H1 (cell line): ENCODE data around the gene KRTAP1-5. TPM values are rescaled to one million over a fixed set of nuclear protein-coding genes. Genes with fewer than 3 reads are reported as not detected.

Experiments used
- CTCF ChIA-PET: fragments of 300-600 bp; sonication (Branson Sonifier 250); formaldehyde crosslinking; loops from one replicate; lab custom pipeline; 2021; ENCODE audit not compliant: partially characterized antibody; lab: Charles Lee
- POLR2A ChIA-PET: fragments of 300-600 bp; sonication (Branson Sonifier 250); formaldehyde crosslinking; loops from one replicate; lab custom pipeline; 2021; ENCODE audit warnings: inconsistent platforms; ENCODE audit not compliant: partially characterized antibody; lab: Charles Lee
- DNase-seq, 2 experiments: peaks; one replicate each; pipeline versions ENCODE4 v3.0.0 to v3.0.0-alpha.2; 2010 to 2022; ENCODE audit warnings: low spot score in 2 of 2, low read depth in 1 of 2, mixed read lengths in 1 of 2
- FAIRE-seq: peaks from 2 replicates; lab custom pipeline; 2011; peaks lifted over from hg19 to GRCh38; lab: Jason Lieb, UNC
- H2AFZ ChIP-seq: 2 replicates; pipeline ENCODE4 v1.8.1; 2012; ENCODE audit warnings: low read length, inconsistent platforms
- H2AK5ac ChIP-seq: 2 replicates; pipeline ENCODE4 v1.6.1; 2013; ENCODE audit warnings: low read depth, low read length
- H2BK120ac ChIP-seq: replicated peaks from 2 replicates; pipeline ENCODE3; 2013; ENCODE audit warnings: low read depth, low read length, inconsistent platforms
- H2BK12ac ChIP-seq: 2 replicates; pipeline ENCODE4 v1.6.1; 2013; ENCODE audit warnings: low read depth, low read length
- H2BK15ac ChIP-seq: 2 replicates; pipeline ENCODE4 v1.6.1; 2013; ENCODE audit warnings: low read length
- H2BK20ac ChIP-seq: 2 replicates; pipeline ENCODE4 v1.6.1; 2013; ENCODE audit warnings: low read length
- H2BK5ac ChIP-seq: 2 replicates; pipeline ENCODE4 v1.6.1; 2013; ENCODE audit warnings: low read depth, low read length
- H3K14ac ChIP-seq: 2 replicates; pipeline ENCODE4 v1.6.1; 2013; ENCODE audit warnings: inconsistent platforms; ENCODE audit not compliant: insufficient read length
- H3K18ac ChIP-seq: 2 replicates; pipeline ENCODE4 v1.6.1; 2013; ENCODE audit warnings: low read length; ENCODE audit errors: extremely low read depth
- H3K23ac ChIP-seq: 2 replicates; pipeline ENCODE4 v1.6.1; 2013; ENCODE audit warnings: inconsistent platforms; ENCODE audit not compliant: insufficient read length
- H3K23me2 ChIP-seq: 2 replicates; pipeline ENCODE4 v1.6.1; 2013; ENCODE audit warnings: low read depth, low read length
- H3K27ac ChIP-seq: 2 replicates; pipeline ENCODE4 v1.6.1; 2011; ENCODE audit warnings: low read depth, low read length, inconsistent platforms
- H3K27me3 ChIP-seq, 4 experiments: replicated peaks in 1 of 4; 1 replicate in 1 of 4; 2 replicates in 3 of 4; pipeline versions ENCODE4 v1.6.1 to v1.8.1; 2011 to 2013; ENCODE audit warnings: low read length in 3 of 4, mild to moderate bottlenecking in 3 of 4, inconsistent platforms in 2 of 4, mixed read lengths in 2 of 4, moderate library complexity in 1 of 4; ENCODE audit not compliant: control insufficient read depth in 3 of 4, insufficient read depth in 3 of 4; ENCODE audit errors: extremely low read depth in 1 of 4
- H3K36me3 ChIP-seq, 4 experiments: 2 replicates each; pipeline versions ENCODE4 v1.6.1 to v1.8.1; 2011 to 2013; ENCODE audit warnings: mild to moderate bottlenecking in 4 of 4, low read length in 3 of 4, moderate library complexity in 2 of 4, control low read depth in 1 of 4, inconsistent platforms in 1 of 4; ENCODE audit not compliant: insufficient read depth in 4 of 4, control insufficient read depth in 2 of 4
- H3K4ac ChIP-seq: replicated peaks from 2 replicates; pipeline ENCODE3; 2013; ENCODE audit warnings: low read length, low read depth, mixed read lengths, inconsistent platforms; ENCODE audit not compliant: insufficient read length
- H3K4me1 ChIP-seq, 4 experiments: replicated peaks in 1 of 4; 1 replicate in 1 of 4; 2 replicates in 3 of 4; pipeline versions ENCODE4 v1.6.1 to v1.8.1; 2011 to 2013; ENCODE audit warnings: low read length in 3 of 4, inconsistent platforms in 2 of 4, mixed read lengths in 1 of 4; ENCODE audit not compliant: insufficient read depth in 4 of 4, control insufficient read depth in 3 of 4
- H3K4me2 ChIP-seq, 2 experiments: 2 replicates each; pipeline versions ENCODE4 v1.6.1 to v1.8.1; 2011 to 2013; ENCODE audit warnings: low read depth in 2 of 2, low read length in 2 of 2, control low read depth in 1 of 2, inconsistent platforms in 1 of 2, mild to moderate bottlenecking in 1 of 2; ENCODE audit not compliant: insufficient read depth in 1 of 2
- H3K4me3 ChIP-seq, 4 experiments: fragments of 200-600, 300-600 bp in 1 of 4; sonication (generic), shearing (Covaris generic), sonication (Bioruptor Twin) in 1 of 4; 2 replicates each; pipeline versions ENCODE4 v1.5.1 to v1.8.1; 2011 to 2016; ENCODE audit warnings: low read length in 4 of 4, low read depth in 3 of 4, control low read depth in 2 of 4, inconsistent platforms in 2 of 4, mild to moderate bottlenecking in 2 of 4, mixed read lengths in 1 of 4, moderate library complexity in 1 of 4; ENCODE audit not compliant: insufficient read depth in 2 of 4; ENCODE audit errors: extremely low read depth in 1 of 4
- H3K56ac ChIP-seq: replicated peaks from 2 replicates; pipeline ENCODE3; 2013; ENCODE audit warnings: low read depth, mild to moderate bottlenecking, mixed read lengths, low read length, inconsistent platforms; ENCODE audit not compliant: insufficient read length
- H3K79me1 ChIP-seq: 2 replicates; pipeline ENCODE4 v1.6.1; 2013; ENCODE audit warnings: low read depth, low read length, control low read depth
- H3K79me2 ChIP-seq, 2 experiments: 2 replicates each; pipeline versions ENCODE4 v1.6.1 to v1.8.1; 2012 to 2013; ENCODE audit warnings: low read length in 2 of 2, mild to moderate bottlenecking in 2 of 2, inconsistent platforms in 1 of 2; ENCODE audit not compliant: insufficient read depth in 2 of 2, control insufficient read depth in 1 of 2
- H3K9ac ChIP-seq, 4 experiments: replicated peaks in 1 of 4; 1 replicate in 1 of 4; 2 replicates in 3 of 4; pipeline versions ENCODE4 v1.6.1 to v1.8.1; 2011 to 2013; ENCODE audit warnings: low read depth in 3 of 4, low read length in 3 of 4, control low read depth in 2 of 4, mild to moderate bottlenecking in 2 of 4, moderate library complexity in 2 of 4, inconsistent platforms in 1 of 4; ENCODE audit errors: extremely low read depth in 1 of 4
- H3K9me3 ChIP-seq, 2 experiments: 2 replicates each; pipeline versions ENCODE4 v1.6.1 to v1.8.1; 2012 to 2013; ENCODE audit warnings: mild to moderate bottlenecking in 2 of 2, moderate library complexity in 2 of 2, control low read depth in 1 of 2, inconsistent platforms in 1 of 2, low read depth in 1 of 2, low read length in 1 of 2, mixed read lengths in 1 of 2; ENCODE audit not compliant: insufficient read depth in 2 of 2
- H4K20me1 ChIP-seq, 2 experiments: replicated peaks in 1 of 2; 2 replicates each; pipeline versions ENCODE3 to v1.8.1; 2011 to 2013; ENCODE audit warnings: inconsistent platforms in 2 of 2, low read length in 2 of 2, mild to moderate bottlenecking in 1 of 2; ENCODE audit not compliant: insufficient read depth in 2 of 2, control insufficient read depth in 1 of 2
- H4K5ac ChIP-seq: 2 replicates; pipeline ENCODE4 v1.6.1; 2013; ENCODE audit warnings: low read length, low read depth, mixed read lengths, inconsistent platforms; ENCODE audit not compliant: insufficient read length
- H4K8ac ChIP-seq: 2 replicates; pipeline ENCODE4 v1.8.0; 2013; ENCODE audit warnings: mild to moderate bottlenecking, moderate library complexity, low read length, inconsistent platforms; ENCODE audit not compliant: insufficient read depth; ENCODE audit errors: extremely low read depth
- H4K91ac ChIP-seq: replicated peaks from 2 replicates; pipeline ENCODE3; 2013; ENCODE audit warnings: low read length, mixed read lengths, inconsistent platforms; ENCODE audit not compliant: insufficient read length
- ATF3 ChIP-seq: IDR thresholded peaks from 2 replicates; pipeline ENCODE4 v1.6.1; 2011; ENCODE audit warnings: low read depth, mild to moderate bottlenecking, low read length; ENCODE audit not compliant: insufficient read depth
- BACH1 ChIP-seq: IDR thresholded peaks from 2 replicates; pipeline ENCODE4 v1.6.1; 2012; ENCODE audit warnings: low read length, improper control_type of control experiment
- EGR1 ChIP-seq: IDR thresholded peaks from 2 replicates; pipeline ENCODE4 v1.6.1; 2011; ENCODE audit warnings: low read depth, low read length, borderline replicate concordance
- EP300 ChIP-seq, 2 experiments: IDR thresholded peaks; 1 replicate in 1 of 2; 2 replicates in 1 of 2; pipeline ENCODE4 v1.6.1; 2011 to 2012; ENCODE audit warnings: low read depth in 2 of 2, low read length in 2 of 2, mild to moderate bottlenecking in 2 of 2, borderline replicate concordance in 1 of 2, inconsistent platforms in 1 of 2, moderate library complexity in 1 of 2
- JUN ChIP-seq: IDR thresholded peaks from 2 replicates; pipeline ENCODE4 v1.6.1; 2011; ENCODE audit warnings: low read depth, mild to moderate bottlenecking, improper control_type of control experiment, low read length
- POLR2AphosphoS5 ChIP-seq: IDR thresholded peaks from 2 replicates; pipeline ENCODE4 v1.6.1; 2011; ENCODE audit warnings: low read depth, low read length
- RAD21 ChIP-seq, 2 experiments: IDR thresholded peaks in 1 of 2; conservative IDR thresholded peaks in 1 of 2; 2 replicates each; pipeline ENCODE4 v1.6.1; 2011; ENCODE audit warnings: low read depth in 2 of 2, low read length in 2 of 2, improper control_type of control experiment in 1 of 2, inconsistent platforms in 1 of 2, mild to moderate bottlenecking in 1 of 2, moderate library complexity in 1 of 2
- SIRT6 ChIP-seq: IDR thresholded peaks from one replicate; pipeline ENCODE4 v1.7.1; 2012; ENCODE audit warnings: low read length, inconsistent platforms
- TAF1 ChIP-seq: IDR thresholded peaks from 2 replicates; pipeline ENCODE4 v1.6.1; 2011; ENCODE audit warnings: mild to moderate bottlenecking, low read depth, low read length
- polyA plus RNA-seq, 7 experiments: library from polyadenylated mRNA; depleted of rRNA in 3 of 7; stranded (reverse) in 5 of 7; unstranded in 2 of 7; fragments of >200 nt in 5 of 7; fragments of 200-250 nt in 2 of 7; gene quantifications; 1 replicate in 5 of 7; 2 replicates in 1 of 7; 4 replicates in 1 of 7; pipeline versions ENCODE4 v1.2.1 to v1.2.3, GENCODE V29; 2011 to 2013; ENCODE audit warnings: missing spikeins in 2 of 7, mixed read lengths in 2 of 7
- total RNA-seq: library from RNA; stranded (reverse); fragmentation: NEBNext Ultra II Directional; extraction: Animal tissue kit (Norgen Biotek cat#: 25700); gene quantifications from 2 replicates; pipeline ENCODE4 v1.2.1, GENCODE V29; 2021
- TF ChIP-seq, protein P1 (sequence below): IDR thresholded peaks from 2 replicates; pipeline ENCODE4 v1.6.1; 2011; ENCODE audit warnings: low read length, improper control_type of control experiment
- TF ChIP-seq, protein P2 (sequence below), 3 experiments: IDR thresholded peaks; 1 replicate in 2 of 3; 2 replicates in 1 of 3; pipeline versions ENCODE4 v1.5.1 to v1.6.1; 2011; ENCODE audit warnings: low read length in 3 of 3, mild to moderate bottlenecking in 3 of 3, inconsistent platforms in 2 of 3, low read depth in 1 of 3, moderate library complexity in 1 of 3; ENCODE audit not compliant: insufficient read depth in 1 of 3; ENCODE audit errors: control extremely low read depth in 1 of 3

Gene KRTAP1-5
- total and polyA plus RNA-seq, 2 of the 8 experiments (the other 6 are each of a cell fraction or from before 2014, with no cell fraction given): not detected

GRCh38 chr17:41052566-41052965 lies 25.6 kb upstream of the KRTAP1-5 start:
- H4K8ac ChIP-seq: no peak overlapping the region
- no peak overlapping the region for H2BK20ac ChIP-seq
- H3K4me2 ChIP-seq: no peak overlapping the region
- no peaks in the 10 kb centered on the region for H3K27me3 ChIP-seq
- no peaks in the 10 kb centered on the region for H4K20me1 ChIP-seq
- H3K36me3 ChIP-seq: no peaks in the 10 kb centered on the region
- no peak overlapping the region for H3K9ac ChIP-seq
- no peak overlapping the region for H4K5ac ChIP-seq
- H2BK12ac ChIP-seq: no peak overlapping the region
- H2BK15ac ChIP-seq: no peak overlapping the region
- peaks cover 0 to 2% (median 0%) of the 10 kb centered on the region in 4 experiments; a peak in 1 of 7 replicates for H3K4me1 ChIP-seq
- H3K79me2 ChIP-seq: no peaks in the 10 kb centered on the region
- H3K79me1 ChIP-seq: no peaks in the 10 kb centered on the region
- H3K4ac ChIP-seq: no peak overlapping the region
- FAIRE-seq (no peak), DNase-seq (no peak)
- H4K91ac ChIP-seq: no peak overlapping the region
- H2AFZ ChIP-seq: no peak overlapping the region
- H3K56ac ChIP-seq: no peak overlapping the region
- H2BK5ac ChIP-seq: no peak overlapping the region
- POLR2A ChIA-PET: no interaction called here
- no peaks in the 10 kb centered on the region for H3K23me2 ChIP-seq
- no peak overlapping the region for H3K4me3 ChIP-seq
- H3K23ac ChIP-seq: no peak overlapping the region
- H3K18ac ChIP-seq: no peak overlapping the region
- H2BK120ac ChIP-seq: no peak overlapping the region
- no peak overlapping the region for H2AK5ac ChIP-seq
- H3K9me3 ChIP-seq: 0 out of 4 replicates have a peak, but pooled peaks cover 0 to 2% of the 10 kb centered on the region in 2 experiments
- CTCF ChIA-PET: no interaction called here
- no peak overlapping the region for H3K27ac ChIP-seq
- no peak overlapping the region for H3K14ac ChIP-seq
- TF ChIP-seq RAD21 (IDR thresholded peaks at IDR 0.05 in 1 of 2, conservative IDR thresholded peaks at IDR 0.05 in 1 of 2; ENCODE audit: low read depth in 2 of 2, low read length in 2 of 2): no peak
- no peak for TF ChIP-seq POLR2AphosphoS5
- no peak for TF ChIP-seq EGR1
- TF ChIP-seq JUN: no peak
- no peak for TF ChIP-seq EP300 (IDR thresholded peaks at IDR 0.05; ENCODE audit: borderline replicate concordance in 1 of 2, low read depth in 2 of 2, low read length in 2 of 2)
- TF ChIP-seq ATF3: no peak
- TF ChIP-seq TAF1: no peak
- no peak for TF ChIP-seq SIRT6
- TF ChIP-seq, protein P1, sequence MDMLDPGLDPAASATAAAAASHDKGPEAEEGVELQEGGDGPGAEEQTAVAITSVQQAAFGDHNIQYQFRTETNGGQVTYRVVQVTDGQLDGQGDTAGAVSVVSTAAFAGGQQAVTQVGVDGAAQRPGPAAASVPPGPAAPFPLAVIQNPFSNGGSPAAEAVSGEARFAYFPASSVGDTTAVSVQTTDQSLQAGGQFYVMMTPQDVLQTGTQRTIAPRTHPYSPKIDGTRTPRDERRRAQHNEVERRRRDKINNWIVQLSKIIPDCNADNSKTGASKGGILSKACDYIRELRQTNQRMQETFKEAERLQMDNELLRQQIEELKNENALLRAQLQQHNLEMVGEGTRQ: no peak
- no peak for TF ChIP-seq BACH1
- TF ChIP-seq, protein P2, sequence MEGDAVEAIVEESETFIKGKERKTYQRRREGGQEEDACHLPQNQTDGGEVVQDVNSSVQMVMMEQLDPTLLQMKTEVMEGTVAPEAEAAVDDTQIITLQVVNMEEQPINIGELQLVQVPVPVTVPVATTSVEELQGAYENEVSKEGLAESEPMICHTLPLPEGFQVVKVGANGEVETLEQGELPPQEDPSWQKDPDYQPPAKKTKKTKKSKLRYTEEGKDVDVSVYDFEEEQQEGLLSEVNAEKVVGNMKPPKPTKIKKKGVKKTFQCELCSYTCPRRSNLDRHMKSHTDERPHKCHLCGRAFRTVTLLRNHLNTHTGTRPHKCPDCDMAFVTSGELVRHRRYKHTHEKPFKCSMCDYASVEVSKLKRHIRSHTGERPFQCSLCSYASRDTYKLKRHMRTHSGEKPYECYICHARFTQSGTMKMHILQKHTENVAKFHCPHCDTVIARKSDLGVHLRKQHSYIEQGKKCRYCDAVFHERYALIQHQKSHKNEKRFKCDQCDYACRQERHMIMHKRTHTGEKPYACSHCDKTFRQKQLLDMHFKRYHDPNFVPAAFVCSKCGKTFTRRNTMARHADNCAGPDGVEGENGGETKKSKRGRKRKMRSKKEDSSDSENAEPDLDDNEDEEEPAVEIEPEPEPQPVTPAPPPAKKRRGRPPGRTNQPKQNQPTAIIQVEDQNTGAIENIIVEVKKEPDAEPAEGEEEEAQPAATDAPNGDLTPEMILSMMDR (IDR thresholded peaks at IDR 0.05; ENCODE audit: control extremely low read depth in 1 of 3, insufficient read depth in 1 of 3, low read depth in 1 of 3, low read length in 3 of 3): no peak
